HG03045 (cell line): ENCODE results near the gene AP2B1.
"Not testable (repeated sequence)": the region's sequence is repeated elsewhere in the genome, so short reads cannot be mapped to it uniquely, and the experiment has no call there.

Source experiments
- ATAC-seq: cut with Tn5 transposase; IDR thresholded peaks from one replicate; pipeline ENCODE4 v1.9.1; 2021; ENCODE audit warnings: mild to moderate bottlenecking, moderate library complexity; ENCODE audit not compliant: unreplicated experiment

The AP2B1 gene

DNA sequence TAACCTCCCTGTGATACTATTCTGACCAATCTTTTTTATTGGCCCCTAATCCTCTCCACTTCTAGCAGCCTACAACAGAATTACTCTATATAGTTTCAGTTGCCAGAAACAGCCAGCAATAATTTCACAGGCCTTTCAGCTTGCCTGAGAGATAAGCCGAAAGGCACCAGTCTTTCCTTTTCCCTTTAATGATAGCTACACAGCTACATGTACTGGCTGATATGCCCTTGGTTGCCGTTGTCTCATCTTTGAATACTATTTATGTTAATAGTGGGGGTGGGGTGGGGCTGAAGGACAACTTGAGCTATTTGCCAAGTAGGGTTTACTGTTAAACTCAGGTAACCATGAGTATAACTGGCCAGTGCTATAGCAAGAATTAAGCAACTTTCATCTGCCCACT lies 108.5 kb downstream of the AP2B1 start:
- no peak for ATAC-seq

DNA sequence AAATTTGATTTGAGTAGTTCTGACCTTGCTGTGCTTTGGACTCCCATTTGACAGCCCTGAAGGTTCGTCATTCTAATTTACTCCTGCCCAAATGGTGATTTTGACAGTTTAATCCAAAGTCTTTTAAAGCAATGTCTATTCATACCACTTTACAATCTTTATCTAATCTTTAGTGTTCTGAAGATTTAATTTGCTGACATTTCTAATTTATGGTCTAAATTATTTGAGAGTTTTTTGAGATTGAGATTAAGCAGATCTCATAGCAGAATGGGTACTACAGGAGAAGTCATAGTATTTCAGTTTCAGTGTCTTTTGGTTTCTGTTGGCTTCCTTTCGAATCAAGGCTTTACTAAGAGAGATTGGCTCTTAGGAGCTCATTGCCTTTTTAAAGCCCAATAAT lies 111.7 kb downstream of the AP2B1 start:
- ATAC-seq, result no peak

DNA sequence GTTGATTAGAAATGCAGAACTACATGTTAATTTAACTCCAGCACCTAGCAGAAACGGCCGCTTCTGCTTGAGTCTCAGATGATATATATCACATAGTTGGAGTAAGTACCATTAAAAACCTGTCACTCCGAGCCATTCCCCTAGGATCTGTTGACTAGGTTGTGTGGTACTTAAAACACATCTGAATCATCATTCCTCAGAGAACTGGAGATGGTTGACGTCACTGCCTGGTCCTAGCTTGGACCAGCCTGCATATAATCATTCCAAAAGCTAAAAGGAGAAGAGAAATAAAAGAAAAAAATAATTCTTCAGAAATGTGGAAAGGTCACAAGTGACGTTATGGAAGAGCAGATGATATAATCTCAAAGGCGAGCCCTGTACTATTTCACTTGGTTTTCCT lies 113.0 kb downstream of the AP2B1 start:
- ATAC-seq, result no peak

DNA sequence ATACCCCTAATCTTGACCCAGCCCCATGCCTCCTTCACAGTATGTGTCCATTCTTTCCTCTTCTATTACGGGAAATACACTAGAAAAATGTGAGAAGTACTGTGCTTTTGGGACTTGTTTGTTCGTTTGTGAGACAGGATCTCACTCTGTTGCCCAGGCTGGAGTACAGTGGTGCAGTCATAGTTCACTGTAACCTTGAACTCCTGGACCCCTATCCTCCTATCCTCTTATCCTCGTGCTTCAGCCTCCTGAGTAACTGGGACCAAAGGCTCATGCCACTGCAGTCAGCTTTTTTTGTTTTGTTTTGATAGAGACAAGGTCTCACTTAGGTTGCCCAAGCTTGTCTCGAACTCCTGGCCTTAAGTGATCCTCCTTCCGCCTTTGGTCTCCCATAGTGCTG lies 114.4 kb downstream of the AP2B1 start:
- no peak for ATAC-seq

DNA sequence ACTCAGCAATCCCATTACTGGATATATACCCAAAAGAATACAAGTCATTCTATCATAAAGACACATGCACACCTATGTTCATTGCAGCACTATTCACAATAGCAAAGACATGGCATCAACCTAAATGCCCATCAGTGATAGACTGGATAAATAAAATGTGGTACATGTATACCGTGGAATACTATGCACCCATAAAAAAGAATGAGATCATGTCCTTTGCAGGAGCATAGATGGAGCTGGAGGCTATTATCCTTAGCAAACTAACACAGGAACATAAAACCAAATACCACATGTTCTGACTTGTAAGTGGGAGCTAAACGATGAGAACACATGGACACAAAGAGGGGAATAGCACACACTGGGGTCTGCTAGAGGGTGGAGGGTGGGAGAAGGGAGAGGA lies 116.2 kb downstream of the AP2B1 start:
- not testable (repeated sequence) for ATAC-seq

DNA sequence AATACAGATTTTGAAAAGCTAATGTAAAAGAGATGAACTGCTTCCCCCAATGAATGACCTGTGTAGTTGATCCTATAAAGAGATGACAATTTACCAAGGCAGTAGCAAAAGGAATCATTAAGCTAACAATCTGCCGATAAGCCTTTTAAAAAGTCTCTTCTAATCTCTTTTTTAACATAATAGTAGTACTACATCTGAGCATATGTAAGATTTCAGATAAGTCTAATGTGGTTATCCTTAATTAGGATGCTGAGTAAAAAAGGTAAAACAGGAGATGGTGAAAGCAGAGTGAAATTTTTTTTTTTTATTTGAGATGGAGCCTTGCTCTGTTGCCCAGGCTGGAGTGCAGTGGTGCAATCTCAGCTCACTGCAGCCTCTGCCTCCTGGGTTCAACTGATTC lies 118.1 kb downstream of the AP2B1 start:
- no peak for ATAC-seq

DNA sequence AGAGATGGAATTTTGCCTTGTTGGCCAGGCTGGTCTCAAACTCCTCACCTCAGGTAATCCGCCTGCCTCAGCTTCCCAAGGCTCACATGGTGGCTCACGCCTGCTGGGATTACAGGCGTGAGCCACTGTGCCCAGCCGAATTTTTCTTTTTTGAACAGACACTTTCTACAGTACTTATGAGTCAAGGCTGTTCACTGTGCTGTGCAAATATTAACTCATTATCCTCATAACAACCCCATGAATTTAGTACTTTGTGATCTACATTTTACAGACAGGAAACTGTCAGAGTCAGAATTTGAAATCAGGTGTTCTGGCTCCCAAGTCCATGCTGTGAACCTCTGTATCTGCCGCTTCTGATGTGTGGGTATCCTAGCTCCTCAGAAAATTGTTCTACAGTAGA lies 118.6 kb downstream of the AP2B1 start:
- no peak for ATAC-seq

DNA sequence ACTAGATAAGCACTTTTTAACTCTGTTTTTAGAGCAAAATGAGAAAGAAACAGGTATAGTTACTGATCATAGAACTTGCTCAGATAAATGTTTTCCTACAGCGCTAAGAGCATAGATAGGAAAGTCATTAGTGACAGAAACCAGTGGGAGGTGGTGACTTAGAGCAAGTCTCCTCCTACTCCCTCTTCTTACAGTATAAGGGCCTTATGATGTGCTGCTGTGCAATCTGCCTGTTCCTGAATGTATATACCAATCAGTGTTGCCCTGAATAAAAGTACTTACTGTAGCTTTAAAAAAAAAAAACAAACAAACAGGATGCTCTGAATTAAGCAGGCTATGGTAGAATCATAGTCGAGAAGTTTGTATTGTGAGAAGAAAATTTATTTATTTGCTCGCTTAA lies 121.0 kb downstream of the AP2B1 start:
- no peak for ATAC-seq

DNA sequence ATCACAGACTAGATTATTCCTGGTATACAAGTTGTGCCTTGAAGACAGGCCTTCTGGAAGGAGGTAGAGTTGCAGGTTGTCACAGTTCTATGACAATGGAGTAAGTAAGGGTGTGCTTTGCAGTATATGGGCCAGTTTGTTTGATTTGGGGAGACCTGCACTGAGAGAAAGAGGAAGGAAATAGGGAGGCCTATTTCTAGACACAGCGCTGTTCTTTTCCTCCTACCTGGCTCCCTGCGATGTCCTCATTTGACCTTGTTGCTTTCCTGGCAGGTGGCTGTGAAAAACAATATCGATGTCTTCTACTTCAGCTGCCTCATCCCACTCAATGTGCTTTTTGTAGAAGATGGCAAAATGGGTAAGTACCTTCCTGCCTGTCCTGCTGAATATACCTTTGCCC lies 121.8 kb downstream of the AP2B1 start:
- ATAC-seq, result no peak

DNA sequence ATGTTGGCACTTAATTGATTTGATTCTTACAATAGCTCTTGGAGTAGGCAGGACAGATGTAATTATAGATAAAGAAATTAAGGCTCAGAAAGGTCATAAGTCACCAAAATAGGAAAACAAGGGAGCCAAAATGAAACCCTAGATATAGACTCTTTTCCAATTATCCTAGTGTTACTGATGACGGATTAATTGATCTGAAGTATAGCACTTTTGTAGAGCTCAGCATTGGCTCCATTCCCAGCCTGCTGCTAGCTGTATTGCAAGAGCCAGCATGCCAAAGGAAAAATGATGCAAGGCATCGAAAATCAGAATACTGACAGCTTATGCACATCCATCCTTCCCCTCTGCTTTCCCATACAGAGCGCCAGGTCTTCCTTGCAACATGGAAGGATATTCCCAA lies 122.8 kb downstream of the AP2B1 start:
- no peak for ATAC-seq

DNA sequence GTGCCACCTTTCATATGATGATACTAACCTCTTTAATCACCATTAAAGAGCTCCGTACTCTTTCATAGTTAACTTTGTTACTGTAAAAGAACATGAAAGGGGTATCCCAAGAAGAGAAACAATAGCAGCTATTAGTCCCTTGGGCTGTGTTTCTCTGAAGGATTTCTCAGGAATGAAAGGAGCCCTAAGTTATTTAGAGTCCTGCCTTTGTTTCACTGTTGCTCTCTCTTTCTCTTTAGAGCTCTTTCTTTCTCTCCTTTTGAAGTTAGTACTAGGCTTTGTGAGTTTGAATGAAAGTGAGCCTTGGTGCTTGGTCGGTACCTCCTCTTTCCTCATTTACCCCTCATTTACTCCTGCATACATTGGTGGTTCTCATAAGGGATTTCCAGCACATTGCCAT lies 123.8 kb downstream of the AP2B1 start:
- ATAC-seq, result no peak

DNA sequence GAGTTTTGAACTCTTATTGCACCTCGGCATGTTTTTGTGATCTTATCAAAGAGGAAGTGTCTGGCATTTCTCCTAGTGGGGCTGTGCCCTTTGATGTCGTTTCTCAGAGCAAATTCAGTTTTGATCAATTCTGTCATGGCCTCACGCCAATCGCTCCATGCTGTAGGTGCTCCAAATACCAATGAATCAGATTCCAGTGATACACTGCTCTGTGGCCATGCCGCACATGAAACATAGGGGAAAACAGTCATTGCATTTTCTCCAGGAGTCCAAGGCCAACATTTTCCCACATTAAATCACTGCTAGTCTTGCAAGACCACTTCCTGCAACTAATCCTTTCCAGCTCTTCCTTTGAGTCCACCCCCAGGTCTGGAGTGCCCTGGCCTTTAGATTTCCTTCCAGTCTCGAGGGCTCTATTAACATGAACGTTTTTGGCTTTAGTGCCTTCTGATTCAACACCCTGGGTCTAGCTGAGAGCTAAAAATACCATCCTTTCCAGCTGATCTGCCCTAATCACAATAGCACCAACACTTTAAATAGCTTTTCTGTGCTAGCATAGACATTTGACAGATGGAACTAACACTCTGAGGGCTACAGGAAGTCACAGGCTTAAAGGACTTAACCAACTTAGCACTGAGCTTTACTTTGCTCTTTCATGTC lies 126.1 kb downstream of the AP2B1 start:
- ATAC-seq, result no peak

DNA sequence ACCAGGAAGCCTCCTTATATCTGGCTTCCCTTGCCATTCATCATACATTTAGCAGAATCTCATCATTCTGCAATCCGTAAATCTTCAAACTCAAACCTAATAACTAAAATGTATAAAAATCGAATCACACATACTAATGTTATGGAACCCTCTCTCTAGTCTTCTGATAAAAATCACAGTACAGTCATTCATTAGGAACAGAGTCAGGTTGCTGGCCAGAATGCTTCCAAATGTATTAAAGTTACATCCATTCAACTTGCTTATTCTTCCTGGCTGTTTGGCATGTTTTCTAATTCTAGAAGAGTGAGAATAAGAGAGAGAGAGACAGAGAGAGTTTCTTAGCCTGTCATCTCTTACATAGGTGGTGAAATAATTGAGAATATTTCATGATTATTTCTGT lies 127.9 kb downstream of the AP2B1 start:
- ATAC-seq, result no peak

DNA sequence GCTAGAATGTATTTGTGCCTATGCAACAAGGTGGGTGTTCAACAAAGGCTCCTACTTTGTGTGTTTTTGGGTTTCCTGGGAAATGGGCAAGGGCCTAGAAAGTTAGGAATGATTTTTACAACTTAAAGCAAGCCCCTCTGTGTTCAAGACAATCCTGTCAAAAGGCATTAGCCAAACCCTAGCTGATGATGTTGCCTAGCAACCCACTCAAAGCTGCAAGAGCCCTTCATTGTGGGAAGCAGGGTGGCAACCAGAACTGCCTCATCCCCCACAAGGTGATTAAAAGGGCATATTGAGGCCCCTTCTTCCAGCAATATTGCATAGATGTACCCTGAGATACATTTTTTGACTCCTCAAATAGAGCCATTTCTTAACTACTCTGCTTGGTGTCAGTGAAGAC lies 128.3 kb downstream of the AP2B1 start:
- ATAC-seq, result no peak

DNA sequence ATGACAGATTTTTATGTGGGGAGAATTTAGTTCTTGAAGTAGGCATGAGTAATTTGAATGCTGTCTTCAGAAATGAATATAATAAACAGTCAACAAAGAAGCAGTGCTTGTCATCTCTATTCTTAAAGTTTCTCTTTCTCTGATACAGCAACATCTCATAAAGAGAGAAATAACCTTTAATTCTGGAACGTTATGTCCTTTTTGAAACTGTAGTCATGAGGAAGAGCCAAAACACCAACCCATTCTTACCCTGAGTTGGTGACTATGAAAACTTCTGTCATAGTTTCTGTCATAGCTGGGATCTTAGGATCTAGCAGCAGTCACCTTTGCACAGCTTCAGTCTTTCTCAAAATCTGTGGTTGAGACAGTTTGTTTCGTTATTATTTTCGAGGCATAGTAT lies 129.1 kb downstream of the AP2B1 start:
- ATAC-seq, result no peak

DNA sequence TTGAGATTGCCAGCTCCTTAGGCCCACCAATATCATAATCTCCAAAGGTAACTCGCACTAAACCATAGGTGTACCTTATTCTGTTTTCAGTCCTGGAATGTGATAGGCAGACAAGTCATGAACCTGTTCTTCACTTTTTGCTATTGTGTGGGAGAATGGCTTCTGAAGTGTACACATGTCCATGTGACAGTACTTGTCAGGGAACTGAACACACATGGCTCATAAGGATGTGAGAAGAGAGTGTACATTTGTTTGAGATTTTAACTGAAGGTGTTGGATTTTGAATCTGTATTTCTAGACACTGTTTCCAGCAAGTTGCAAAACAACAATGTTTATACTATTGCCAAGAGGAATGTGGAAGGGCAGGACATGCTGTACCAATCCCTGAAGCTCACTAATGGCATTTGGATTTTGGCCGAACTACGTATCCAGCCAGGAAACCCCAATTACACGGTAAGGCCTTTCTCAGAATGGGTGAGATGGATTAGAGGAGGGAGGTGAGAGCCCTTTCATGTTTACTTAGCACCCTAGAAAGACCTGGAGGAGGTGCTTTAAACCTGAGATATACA lies 129.9 kb downstream of the AP2B1 start:
- ATAC-seq, result no peak

DNA sequence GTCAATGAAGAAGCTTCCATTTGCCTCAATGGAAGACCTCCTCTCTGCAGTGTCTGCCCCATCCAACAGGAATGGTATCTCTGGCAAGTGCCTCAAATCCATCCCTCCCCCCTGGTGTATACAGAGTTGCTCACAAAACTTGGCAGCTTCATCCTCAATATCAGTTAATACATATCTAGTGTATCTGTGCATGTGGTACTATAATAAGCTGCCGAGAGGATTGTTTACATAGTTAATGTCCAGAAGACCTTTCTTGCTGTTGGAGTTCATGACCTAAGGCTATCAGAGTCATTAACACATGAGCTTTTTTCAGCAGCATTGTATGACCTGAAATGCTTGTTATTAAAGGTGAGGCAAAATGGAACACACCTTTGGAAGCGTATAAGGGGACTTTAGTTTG lies 130.4 kb downstream of the AP2B1 start:
- no peak for ATAC-seq

DNA sequence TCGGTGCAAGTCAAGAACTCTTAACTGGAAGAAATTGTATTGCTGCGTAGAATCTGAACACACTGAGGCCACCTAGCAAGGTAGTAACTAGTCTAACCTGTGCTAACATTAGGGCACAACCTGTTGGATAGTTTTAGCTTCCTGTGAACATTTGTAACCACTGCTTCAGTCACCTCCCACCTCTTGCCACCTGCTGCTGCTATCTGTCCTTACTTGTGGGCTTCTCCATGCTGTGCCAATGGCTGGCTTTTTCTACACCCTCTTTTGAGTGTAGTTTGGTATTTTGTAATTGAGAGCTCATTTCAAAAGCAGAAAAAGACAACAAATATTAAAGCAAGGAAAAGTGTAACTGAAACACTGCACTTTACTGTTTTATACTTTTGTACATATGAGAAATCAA lies 136.6 kb downstream of the AP2B1 start:
- no peak for ATAC-seq

DNA sequence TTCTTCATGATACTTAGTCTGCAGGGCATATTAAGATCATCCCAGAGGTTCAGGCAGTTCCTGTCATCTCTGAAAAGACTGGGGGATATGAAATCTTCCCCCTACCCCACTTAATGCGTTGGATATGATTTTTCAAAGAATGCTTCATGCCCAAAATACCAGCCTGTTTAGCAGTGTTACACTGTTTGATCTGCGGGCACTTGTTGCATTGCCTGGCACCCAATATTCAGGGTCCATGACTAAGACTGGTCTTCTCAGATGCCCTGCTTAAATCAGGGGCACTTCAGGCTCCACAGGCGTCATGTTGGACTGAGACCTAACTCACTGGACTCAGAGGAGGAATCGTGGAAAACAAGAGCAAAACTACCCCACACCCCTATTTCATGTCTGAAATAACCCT lies 137.9 kb downstream of the AP2B1 start:
- no peak for ATAC-seq

DNA sequence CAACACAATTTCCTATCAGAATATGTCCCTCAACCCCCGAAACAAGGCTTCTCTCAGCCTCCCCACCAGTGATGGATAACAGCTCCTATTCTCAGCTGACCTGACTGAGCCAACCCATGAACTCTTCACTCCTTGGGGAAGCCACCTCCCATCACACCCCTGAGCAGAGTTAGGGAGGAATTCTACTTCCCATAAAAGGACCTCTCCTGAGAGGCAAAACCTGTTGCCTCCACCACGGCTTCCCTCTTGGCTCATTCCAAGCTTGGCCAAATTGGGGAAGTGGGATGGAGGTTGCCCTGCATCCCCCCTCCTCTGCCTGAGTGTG lies 138.6 kb downstream of the AP2B1 start:
- ATAC-seq, result no peak

DNA sequence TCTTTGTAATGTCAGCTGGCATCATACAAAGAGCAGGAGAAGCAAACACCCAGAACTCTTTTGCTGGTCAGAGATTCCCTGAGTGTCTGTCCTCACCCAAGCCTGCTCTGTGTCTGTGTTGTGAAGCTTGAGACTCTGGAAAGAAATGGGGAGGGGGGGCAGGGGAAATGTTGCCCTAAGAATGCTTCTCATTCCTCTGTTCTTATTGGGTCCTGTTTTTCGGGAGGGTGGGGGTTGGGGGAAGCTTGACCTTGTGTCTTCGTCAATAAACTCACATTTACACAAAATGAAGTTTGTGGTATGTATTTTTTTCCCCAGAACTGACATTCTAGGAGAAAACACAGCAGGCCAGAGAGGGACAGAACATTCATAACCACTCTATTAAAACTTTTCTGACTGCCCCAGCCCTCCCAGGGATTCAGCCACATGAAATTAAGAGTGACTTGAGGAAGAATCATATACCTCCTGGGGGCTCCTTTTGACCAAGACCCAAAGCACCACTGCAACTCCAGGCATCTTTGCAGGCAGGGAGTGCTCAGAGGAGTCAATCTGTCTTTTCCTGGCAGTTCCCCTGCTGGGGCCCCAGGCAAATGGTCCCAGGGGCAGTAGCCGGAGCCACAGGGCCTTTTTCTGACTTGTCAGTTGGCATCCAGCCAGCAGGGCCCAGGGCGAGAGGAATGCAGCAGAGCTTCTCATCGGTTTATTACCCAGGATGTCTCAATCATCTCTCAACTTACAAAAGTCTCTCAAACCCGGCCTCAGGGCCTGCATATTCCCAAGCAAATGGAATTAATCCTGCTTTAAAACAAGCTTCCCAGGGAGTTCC lies 139.2 kb downstream of the AP2B1 start:
- ATAC-seq, result no peak

DNA sequence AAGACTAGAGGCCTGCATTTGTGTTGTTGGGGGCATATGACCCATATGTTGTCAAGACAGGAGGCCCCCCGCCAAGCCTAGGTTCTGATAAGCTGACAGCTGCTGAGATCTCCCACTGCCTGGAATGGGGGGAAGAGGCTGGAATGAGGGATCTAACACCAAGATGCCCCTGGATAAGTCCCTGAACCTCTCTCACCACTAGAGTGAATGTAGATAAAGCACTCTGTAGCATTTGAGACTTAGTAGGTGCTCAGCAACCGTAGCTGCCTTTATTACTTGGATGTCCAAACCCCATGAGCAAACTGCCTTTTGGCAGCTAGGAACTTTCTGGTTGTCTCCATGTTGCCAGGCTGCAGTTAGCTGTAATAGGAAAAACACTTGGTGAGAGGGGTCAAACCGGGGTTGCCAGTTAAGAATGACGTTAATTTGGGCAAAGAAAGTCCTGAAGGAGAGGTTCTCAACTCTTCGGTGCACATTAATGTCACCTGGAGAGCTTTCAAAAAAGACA lies 139.9 kb downstream of the AP2B1 start:
- no peak for ATAC-seq
